BLaER1 treated with 17β-estradiol and CSF1 and Interleukin-3, amounts not matched to agents 10 nM and 100 nM (cell line): ENCODE results near the gene METAP1D.

Source experiments
- H3K27ac ChIP-seq, 11 experiments: shearing (Covaris generic); formaldehyde crosslinking; 2 replicates each; pipeline ENCODE4 v1.8.1; 2022
- H3K27me3 ChIP-seq, 11 experiments: shearing (Covaris generic); formaldehyde crosslinking; 2 replicates each; pipeline ENCODE4 v1.8.1; 2022
- H3K36me3 ChIP-seq, 11 experiments: shearing (Covaris generic); formaldehyde crosslinking; 2 replicates each; pipeline ENCODE4 v1.8.1; 2022
- H3K4me1 ChIP-seq, 10 experiments: shearing (Covaris generic); formaldehyde crosslinking; 2 replicates each; pipeline ENCODE4 v1.8.1; 2022
- H3K4me2 ChIP-seq, 11 experiments: shearing (Covaris generic); formaldehyde crosslinking; 2 replicates each; pipeline ENCODE4 v1.8.1; 2022
- H3K4me3 ChIP-seq, 10 experiments: shearing (Covaris generic); formaldehyde crosslinking; 2 replicates each; pipeline ENCODE4 v1.8.1; 2022
- H3K9ac ChIP-seq, 11 experiments: shearing (Covaris generic); formaldehyde crosslinking; 2 replicates each; pipeline ENCODE4 v1.8.1; 2022
- H3K9me3 ChIP-seq, 11 experiments: shearing (Covaris generic); formaldehyde crosslinking; replicated peaks in 1 of 11; 2 replicates each; pipeline ENCODE4 v1.8.1; 2022
- H4K20me1 ChIP-seq, 11 experiments: shearing (Covaris generic); formaldehyde crosslinking; 2 replicates each; pipeline ENCODE4 v1.8.1; 2022
- Cebpa-rat ChIP-seq, 11 experiments: shearing (Covaris generic); IDR thresholded peaks; 2 replicates each; pipeline ENCODE4 v1.8.1; 2022

METAP1D gene

DNA sequence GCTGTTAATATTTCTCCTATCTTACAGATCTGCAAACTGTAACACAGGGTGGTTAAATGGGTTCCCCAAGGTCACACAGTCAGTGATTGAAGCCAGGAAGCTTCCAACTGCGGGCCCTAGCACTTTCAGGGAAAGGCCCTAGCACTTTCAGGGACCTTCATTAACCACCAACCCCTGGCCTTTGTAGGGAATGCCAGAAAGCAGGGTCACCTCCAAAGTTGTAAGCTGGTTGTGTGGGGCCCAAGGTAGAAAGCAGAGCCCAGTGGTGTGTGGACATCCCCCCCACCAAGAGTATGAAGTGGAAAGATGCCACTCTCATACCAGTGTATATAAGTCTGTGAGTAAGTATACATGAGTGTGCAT lies 98.5 kb downstream of the METAP1D start:
- no peaks in the 10 kb centered on the region for H3K9me3 ChIP-seq
- peaks cover 6 to 98% (median 93%) of the 10 kb centered on the region in 11 experiments; a peak in 20 of 22 replicates for H4K20me1 ChIP-seq
- no peak for TF ChIP-seq Cebpa-rat (IDR thresholded peaks at IDR 0.05)
- no peak overlapping the region for H3K9ac ChIP-seq
- H3K36me3 ChIP-seq = no peaks in the 10 kb centered on the region
- H3K27ac ChIP-seq = no peak overlapping the region
- H3K4me3 ChIP-seq = no peak overlapping the region
- peaks cover 43 to 77% (median 64%) of the 10 kb centered on the region in 10 experiments for H3K4me1 ChIP-seq
- peak overlapping the region in 3 of 11 experiments; percentile 76 to 94 (median 85); a peak in 3 of 22 replicates for H3K4me2 ChIP-seq
- peaks cover 99 to 100% (median 100%) of the 10 kb centered on the region in 11 experiments for H3K27me3 ChIP-seq

DNA sequence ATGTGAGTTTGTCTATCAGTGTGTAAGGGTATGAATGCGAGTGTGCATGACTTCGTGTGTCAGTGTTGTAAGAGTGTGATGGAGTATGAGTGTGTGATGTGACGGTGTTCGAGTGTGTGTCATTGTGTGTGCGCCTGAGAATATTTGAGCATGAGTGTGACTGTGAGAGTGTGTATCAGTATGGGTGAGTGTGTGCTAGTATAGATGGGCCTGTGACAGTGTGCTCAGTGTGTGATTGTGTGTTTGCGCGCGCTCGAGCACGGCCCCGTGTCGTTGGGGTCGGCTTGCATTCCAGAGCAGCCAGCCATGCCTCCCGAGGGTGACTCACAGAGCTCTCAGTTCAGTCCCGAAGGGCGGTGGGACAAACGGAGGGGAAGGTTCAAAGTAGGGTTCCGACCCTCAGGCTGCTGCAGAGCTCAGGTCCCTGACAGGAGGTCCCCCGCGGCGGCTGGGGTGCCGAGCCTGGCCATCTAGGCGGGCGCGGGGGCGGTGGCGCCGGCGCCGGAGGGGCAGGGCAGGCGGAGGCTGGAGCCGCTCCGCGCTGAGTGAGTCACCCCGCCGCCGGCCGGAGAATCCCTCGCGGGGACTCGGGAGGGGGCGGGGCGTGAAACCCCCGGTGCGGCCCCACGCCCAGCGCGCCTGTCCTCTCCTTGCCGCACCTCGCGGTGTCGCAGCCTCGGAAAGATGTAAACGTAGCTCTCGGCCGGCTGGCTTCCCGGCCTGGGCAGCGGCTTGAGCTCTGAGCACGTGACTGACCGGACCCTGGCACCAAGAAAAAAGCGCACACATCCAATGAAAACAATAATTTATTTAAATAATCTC lies 99.1 kb downstream of the METAP1D start:
- H3K4me1 ChIP-seq = peaks cover 49 to 82% (median 68%) of the 10 kb centered on the region in 10 experiments
- 0 out of 22 replicates have a peak overlapping the region, but pooled peaks of 1 of the 11 experiments have one; percentile 13 for H3K9ac ChIP-seq

DNA sequence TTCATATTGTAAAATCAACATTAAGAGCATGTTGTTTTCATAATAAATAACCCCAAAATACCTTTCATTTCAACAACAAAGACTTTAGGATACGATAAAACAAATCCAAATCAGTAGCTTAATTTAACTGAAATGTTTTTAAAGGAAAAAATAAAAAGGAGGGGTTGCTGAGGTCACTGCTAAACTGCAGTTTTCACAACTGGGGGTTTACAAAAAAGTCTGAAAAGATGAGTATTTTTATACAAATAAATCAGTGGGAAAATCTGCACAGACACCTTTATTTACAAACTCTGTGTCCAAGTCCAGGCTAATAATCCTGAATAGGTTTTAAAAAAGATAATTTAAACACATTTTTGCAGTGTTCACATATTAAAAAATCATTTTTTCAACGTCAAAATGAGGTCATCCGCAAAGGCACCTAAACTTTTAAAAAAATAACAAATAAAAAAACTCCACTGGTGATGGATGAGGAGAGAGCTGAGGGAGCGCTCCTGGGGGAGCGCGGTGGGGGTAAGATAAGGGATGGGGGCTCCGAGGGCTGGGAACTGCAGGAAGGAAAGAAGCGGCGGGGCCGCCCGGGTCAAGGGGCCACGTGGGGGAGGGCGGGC lies 99.8 kb downstream of the METAP1D start:
- Histone ChIP-seq H3K27me3 (peaks cover 99 to 100% (median 100%) of the 10 kb centered on the region in 11 experiments), H3K4me3 (peak overlapping the region in 4 of 10 experiments; percentile 56 to 71 (median 58); a peak in 8 of 20 replicates), H3K4me1 (peaks cover 49 to 80% (median 68%) of the 10 kb centered on the region in 10 experiments)

More for the DNA sequence above, 99.1 kb downstream of the METAP1D start:
- Histone ChIP-seq H3K27ac (no peak overlapping the region), H3K27me3 (peaks cover 99 to 100% (median 100%) of the 10 kb centered on the region in 11 experiments), H3K36me3 (no peaks in the 10 kb centered on the region), H3K4me3 (peak overlapping the region in 8 of 10 experiments; percentile 10 to 63 (median 42); a peak in 13 of 20 replicates), H4K20me1 (peaks cover 6 to 96% (median 90%) of the 10 kb centered on the region in 11 experiments; a peak in 20 of 22 replicates), H3K4me2 (peak overlapping the region in 10 of 11 experiments; percentile 33 to 94 (median 74); a peak in 19 of 22 replicates), H3K9me3 (no peaks in the 10 kb centered on the region)
- TF ChIP-seq Cebpa-rat (IDR thresholded peaks at IDR 0.05) = no peak

DNA sequence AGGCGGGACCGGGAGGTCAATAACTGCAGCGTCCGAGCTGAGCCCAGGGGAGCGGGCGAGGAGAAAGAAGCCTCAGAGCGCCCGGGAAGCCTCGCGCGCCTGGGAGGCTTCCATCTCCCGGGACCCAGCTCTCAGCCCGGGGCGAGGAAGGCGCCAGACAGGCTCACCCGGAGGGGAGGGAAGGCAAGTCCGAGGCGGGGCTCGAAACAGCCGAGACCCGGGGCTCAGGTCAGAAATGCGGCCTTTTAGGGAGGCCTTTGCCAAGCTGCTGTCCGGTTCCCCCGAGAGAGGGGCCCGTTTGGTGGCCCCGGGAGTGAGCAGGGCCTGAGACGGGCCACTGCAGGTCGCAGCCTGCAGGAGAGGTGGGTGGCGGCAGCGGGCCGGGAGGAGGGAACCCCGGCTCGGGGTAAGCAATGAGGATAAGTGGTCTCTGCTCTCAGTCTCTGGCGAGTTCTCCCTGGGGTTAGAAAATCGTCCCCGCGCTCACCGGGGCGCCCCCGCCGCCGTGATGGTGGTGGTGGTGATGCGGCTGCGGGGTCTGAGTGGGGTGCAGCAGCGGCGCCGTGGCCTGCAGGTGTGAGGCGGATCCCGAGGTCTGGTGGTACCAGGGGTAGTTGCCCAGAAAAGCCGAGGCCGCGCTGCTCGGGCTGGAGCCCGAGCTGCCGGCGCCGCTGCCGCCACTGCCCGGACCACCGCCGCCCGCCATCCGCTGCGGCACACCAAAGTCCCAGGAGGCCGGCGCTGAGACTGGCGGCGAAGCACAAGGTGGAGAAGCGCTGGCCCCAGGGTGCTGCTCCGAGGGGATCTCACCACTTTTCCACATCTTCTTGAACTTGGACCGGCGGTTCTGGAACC lies 100.6 kb downstream of the METAP1D start:
- Histone ChIP-seq H3K4me2 (peak overlapping the region; percentile 82 to 100 (median 96)), H3K27ac (no peak overlapping the region), H3K9me3 (no peaks in the 10 kb centered on the region), H3K4me1 (peaks cover 43 to 73% (median 63%) of the 10 kb centered on the region in 10 experiments), H3K27me3 (peaks cover 99 to 100% (median 100%) of the 10 kb centered on the region in 11 experiments), H3K9ac (peak overlapping the region in 1 of 11 experiments; percentile 28; a peak in 1 of 22 replicates), H4K20me1 (peaks cover 6 to 93% (median 76%) of the 10 kb centered on the region in 11 experiments; a peak in 20 of 22 replicates), H3K36me3 (no peaks in the 10 kb centered on the region), H3K4me3 (peak overlapping the region; percentile 5 to 71 (median 50); a peak in 15 of 20 replicates)
- TF ChIP-seq Cebpa-rat (IDR thresholded peaks at IDR 0.05) = no peak

More for the DNA sequence above, 99.8 kb downstream of the METAP1D start:
- H3K27ac ChIP-seq = no peak overlapping the region
- no peaks in the 10 kb centered on the region for H3K9me3 ChIP-seq
- H3K4me2 ChIP-seq = peak overlapping the region in 9 of 11 experiments; percentile 58 to 100 (median 93); a peak in 15 of 22 replicates
- no peak for TF ChIP-seq Cebpa-rat (IDR thresholded peaks at IDR 0.05)
- peaks cover 6 to 97% (median 83%) of the 10 kb centered on the region in 11 experiments; a peak in 20 of 22 replicates for H4K20me1 ChIP-seq
- no peak overlapping the region for H3K9ac ChIP-seq
- H3K36me3 ChIP-seq = no peaks in the 10 kb centered on the region

DNA sequence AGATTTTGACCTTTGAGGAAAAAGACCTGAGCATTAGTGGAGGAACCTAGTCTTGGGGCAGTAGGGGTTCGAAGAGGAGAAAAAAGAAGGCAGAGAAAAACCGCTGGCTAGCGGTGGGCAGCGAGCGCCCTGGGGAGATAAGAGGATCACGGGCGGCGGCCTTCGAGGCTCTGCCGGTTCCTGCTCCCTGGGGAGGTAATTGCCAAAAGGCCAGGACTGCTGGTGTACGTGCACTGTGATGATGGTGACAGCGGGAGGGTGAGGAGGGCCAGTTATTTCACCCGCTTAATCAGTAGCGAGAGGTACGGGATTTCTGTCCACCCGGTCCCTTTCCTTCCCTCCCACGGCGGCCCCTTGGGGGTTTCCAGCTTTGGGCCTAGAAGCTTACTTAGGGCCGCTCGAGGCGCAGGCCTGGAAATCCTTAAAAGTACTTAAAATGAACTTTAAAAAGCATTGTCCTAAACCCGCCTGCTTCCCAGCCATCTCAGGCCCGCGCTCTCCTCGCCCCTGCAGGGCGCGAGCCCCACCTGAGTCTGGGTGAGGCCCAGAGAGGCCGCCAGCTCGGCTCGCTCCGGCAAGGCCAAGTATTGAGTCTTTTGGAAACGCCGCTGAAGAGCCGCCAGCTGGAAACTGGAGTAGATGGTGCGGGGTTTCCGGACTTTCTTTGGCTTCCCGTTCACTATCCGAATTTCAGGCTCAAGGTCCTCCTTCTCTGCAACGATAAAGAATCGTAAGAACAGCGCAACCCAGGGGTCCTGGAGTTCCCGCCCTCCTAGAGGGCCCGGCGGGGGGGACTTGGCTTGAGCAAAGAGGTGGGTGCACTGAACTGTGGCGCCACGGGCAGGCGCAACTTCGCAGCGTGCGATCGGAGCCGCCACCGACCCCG lies 101.4 kb downstream of the METAP1D start:
- Histone ChIP-seq H3K27me3 (peaks cover 99 to 100% (median 100%) of the 10 kb centered on the region in 11 experiments), H3K4me1 (peaks cover 39 to 69% (median 57%) of the 10 kb centered on the region in 10 experiments), H3K4me3 (peak overlapping the region; percentile 51 to 71 (median 58); a peak in 16 of 20 replicates), H3K9ac (no peak overlapping the region), H3K4me2 (peak overlapping the region; percentile 82 to 100 (median 96)), H3K27ac (no peak overlapping the region), H4K20me1 (peaks cover 6 to 93% (median 76%) of the 10 kb centered on the region in 11 experiments; a peak in 20 of 22 replicates), H3K36me3 (no peaks in the 10 kb centered on the region), H3K9me3 (no peaks in the 10 kb centered on the region)
- TF ChIP-seq Cebpa-rat (IDR thresholded peaks at IDR 0.05) = no peak

DNA sequence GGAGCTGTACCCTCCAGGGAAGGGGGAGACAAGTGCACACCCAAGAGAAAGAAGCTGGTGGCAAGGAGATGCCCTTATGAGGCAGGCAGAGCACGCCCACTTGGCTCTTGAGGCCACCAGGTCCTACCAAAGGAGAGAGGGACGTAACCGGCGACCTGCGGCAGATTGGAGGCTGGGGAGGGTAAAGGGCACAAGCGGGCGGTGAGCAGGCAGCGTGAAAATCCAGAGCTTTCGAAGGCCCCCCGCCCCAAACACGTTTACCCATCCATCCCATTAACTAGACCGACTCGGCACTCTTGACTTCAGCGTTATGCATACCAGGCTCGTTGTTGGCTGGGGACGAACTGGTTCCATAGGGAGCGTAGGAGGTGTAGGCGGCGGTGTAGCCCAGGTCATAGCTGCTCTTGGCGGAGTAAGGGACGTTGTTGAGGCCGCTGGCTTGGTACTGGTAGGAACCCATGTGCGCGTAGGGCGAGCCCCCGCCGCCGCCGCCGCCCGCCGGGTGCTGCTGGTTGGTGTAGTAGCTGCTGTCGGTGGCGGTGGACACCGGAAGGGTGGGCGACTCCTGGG lies 102.2 kb downstream of the METAP1D start:
- TF ChIP-seq Cebpa-rat (IDR thresholded peaks at IDR 0.05) = no peak
- Histone ChIP-seq H3K36me3 (no peaks in the 10 kb centered on the region), H3K4me2 (peak overlapping the region; percentile 82 to 100 (median 96)), H4K20me1 (peaks cover 6 to 93% (median 76%) of the 10 kb centered on the region in 11 experiments; a peak in 20 of 22 replicates), H3K4me1 (peaks cover 46 to 69% (median 59%) of the 10 kb centered on the region in 10 experiments), H3K4me3 (peak overlapping the region; percentile 51 to 71 (median 58)), H3K9me3 (no peaks in the 10 kb centered on the region), H3K9ac (peak overlapping the region in 5 of 11 experiments; percentile 6 to 33 (median 20); a peak in 5 of 22 replicates), H3K27ac (no peak overlapping the region), H3K27me3 (peaks cover 99 to 100% (median 100%) of the 10 kb centered on the region in 11 experiments)
